GM23338 (cell line): ENCODE results near the gene AFAP1L2.

ENCODE experiments used
- CREB1 ChIP-seq: fragments of 250-450 bp; sonication (Bioruptor Pico); IDR thresholded peaks from 2 replicates; pipeline ENCODE4 v1.5.0; 2020; ENCODE audit warnings: low read depth, mild to moderate bottlenecking, moderate library complexity
- EZH2 ChIP-seq: fragments of 200-600 bp; sonication (generic); IDR thresholded peaks from one replicate; pipeline ENCODE4 v1.8.0; 2017; ENCODE audit warnings: antibody characterized with exemption, mild to moderate bottlenecking, low read depth; ENCODE audit not compliant: unreplicated experiment
- EZH2phosphoT487 ChIP-seq: fragments of 200-600 bp; sonication (generic); IDR thresholded peaks from one replicate; pipeline ENCODE4 v1.8.1; 2018; ENCODE audit warnings: antibody characterized with exemption; ENCODE audit not compliant: unreplicated experiment
- JUNB ChIP-seq: IDR thresholded peaks from one replicate; pipeline ENCODE4 v1.6.1; 2016; ENCODE audit warnings: antibody characterized with exemption; ENCODE audit not compliant: unreplicated experiment
- POLR2AphosphoS5 ChIP-seq: IDR thresholded peaks from 2 replicates; pipeline ENCODE4 v1.6.1; 2016; ENCODE audit warnings: antibody characterized with exemption, low read depth
- STAT1 ChIP-seq: IDR thresholded peaks from one replicate; pipeline ENCODE4 v1.6.1; 2016; ENCODE audit warnings: antibody characterized with exemption; ENCODE audit not compliant: unreplicated experiment
- ZNF114 ChIP-seq: fragments of 250-450 bp; sonication (Bioruptor Pico); IDR thresholded peaks from 2 replicates; pipeline ENCODE4 v1.5.0; 2020; ENCODE audit warnings: mild to moderate bottlenecking, moderate library complexity
- ZNF331 ChIP-seq: fragments of 250-450 bp; sonication (Bioruptor Pico); IDR thresholded peaks from 2 replicates; pipeline ENCODE4 v1.5.0; 2020; ENCODE audit warnings: low read depth, mild to moderate bottlenecking, moderate library complexity
- TF ChIP-seq, protein P1 (sequence below), 2 experiments: fragments of 200-600 bp in 1 of 2; sonication (generic) in 1 of 2; conservative IDR thresholded peaks; 2 replicates each; pipeline versions ENCODE4 v1.5.1 to v1.6.1; 2016 to 2017; ENCODE audit warnings: antibody characterized with exemption in 2 of 2, low read depth in 2 of 2, mild to moderate bottlenecking in 2 of 2, moderate library complexity in 1 of 2
- TF ChIP-seq, protein P2 (sequence below): IDR thresholded peaks from one replicate; pipeline ENCODE4 v1.6.1; 2018; ENCODE audit warnings: antibody characterized with exemption; ENCODE audit not compliant: unreplicated experiment
- TF ChIP-seq, protein P3 (sequence below): fragments of 250-450 bp; sonication (Bioruptor Pico); IDR thresholded peaks from 2 replicates; pipeline ENCODE4 v1.5.0; 2020; ENCODE audit warnings: mild to moderate bottlenecking, moderate library complexity
- TF ChIP-seq, protein P4 (sequence below): IDR thresholded peaks from 2 replicates; pipeline ENCODE4 v1.6.1; 2016; ENCODE audit warnings: antibody characterized with exemption

- TF ChIP-seq, protein P1, sequence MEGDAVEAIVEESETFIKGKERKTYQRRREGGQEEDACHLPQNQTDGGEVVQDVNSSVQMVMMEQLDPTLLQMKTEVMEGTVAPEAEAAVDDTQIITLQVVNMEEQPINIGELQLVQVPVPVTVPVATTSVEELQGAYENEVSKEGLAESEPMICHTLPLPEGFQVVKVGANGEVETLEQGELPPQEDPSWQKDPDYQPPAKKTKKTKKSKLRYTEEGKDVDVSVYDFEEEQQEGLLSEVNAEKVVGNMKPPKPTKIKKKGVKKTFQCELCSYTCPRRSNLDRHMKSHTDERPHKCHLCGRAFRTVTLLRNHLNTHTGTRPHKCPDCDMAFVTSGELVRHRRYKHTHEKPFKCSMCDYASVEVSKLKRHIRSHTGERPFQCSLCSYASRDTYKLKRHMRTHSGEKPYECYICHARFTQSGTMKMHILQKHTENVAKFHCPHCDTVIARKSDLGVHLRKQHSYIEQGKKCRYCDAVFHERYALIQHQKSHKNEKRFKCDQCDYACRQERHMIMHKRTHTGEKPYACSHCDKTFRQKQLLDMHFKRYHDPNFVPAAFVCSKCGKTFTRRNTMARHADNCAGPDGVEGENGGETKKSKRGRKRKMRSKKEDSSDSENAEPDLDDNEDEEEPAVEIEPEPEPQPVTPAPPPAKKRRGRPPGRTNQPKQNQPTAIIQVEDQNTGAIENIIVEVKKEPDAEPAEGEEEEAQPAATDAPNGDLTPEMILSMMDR (conservative IDR thresholded peaks at IDR 0.05; ENCODE audit: low read depth in 2 of 2): no peak
- TF ChIP-seq POLR2AphosphoS5: no peak
- TF ChIP-seq, protein P2, sequence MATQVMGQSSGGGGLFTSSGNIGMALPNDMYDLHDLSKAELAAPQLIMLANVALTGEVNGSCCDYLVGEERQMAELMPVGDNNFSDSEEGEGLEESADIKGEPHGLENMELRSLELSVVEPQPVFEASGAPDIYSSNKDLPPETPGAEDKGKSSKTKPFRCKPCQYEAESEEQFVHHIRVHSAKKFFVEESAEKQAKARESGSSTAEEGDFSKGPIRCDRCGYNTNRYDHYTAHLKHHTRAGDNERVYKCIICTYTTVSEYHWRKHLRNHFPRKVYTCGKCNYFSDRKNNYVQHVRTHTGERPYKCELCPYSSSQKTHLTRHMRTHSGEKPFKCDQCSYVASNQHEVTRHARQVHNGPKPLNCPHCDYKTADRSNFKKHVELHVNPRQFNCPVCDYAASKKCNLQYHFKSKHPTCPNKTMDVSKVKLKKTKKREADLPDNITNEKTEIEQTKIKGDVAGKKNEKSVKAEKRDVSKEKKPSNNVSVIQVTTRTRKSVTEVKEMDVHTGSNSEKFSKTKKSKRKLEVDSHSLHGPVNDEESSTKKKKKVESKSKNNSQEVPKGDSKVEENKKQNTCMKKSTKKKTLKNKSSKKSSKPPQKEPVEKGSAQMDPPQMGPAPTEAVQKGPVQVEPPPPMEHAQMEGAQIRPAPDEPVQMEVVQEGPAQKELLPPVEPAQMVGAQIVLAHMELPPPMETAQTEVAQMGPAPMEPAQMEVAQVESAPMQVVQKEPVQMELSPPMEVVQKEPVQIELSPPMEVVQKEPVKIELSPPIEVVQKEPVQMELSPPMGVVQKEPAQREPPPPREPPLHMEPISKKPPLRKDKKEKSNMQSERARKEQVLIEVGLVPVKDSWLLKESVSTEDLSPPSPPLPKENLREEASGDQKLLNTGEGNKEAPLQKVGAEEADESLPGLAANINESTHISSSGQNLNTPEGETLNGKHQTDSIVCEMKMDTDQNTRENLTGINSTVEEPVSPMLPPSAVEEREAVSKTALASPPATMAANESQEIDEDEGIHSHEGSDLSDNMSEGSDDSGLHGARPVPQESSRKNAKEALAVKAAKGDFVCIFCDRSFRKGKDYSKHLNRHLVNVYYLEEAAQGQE: no peak
- TF ChIP-seq, protein P3, sequence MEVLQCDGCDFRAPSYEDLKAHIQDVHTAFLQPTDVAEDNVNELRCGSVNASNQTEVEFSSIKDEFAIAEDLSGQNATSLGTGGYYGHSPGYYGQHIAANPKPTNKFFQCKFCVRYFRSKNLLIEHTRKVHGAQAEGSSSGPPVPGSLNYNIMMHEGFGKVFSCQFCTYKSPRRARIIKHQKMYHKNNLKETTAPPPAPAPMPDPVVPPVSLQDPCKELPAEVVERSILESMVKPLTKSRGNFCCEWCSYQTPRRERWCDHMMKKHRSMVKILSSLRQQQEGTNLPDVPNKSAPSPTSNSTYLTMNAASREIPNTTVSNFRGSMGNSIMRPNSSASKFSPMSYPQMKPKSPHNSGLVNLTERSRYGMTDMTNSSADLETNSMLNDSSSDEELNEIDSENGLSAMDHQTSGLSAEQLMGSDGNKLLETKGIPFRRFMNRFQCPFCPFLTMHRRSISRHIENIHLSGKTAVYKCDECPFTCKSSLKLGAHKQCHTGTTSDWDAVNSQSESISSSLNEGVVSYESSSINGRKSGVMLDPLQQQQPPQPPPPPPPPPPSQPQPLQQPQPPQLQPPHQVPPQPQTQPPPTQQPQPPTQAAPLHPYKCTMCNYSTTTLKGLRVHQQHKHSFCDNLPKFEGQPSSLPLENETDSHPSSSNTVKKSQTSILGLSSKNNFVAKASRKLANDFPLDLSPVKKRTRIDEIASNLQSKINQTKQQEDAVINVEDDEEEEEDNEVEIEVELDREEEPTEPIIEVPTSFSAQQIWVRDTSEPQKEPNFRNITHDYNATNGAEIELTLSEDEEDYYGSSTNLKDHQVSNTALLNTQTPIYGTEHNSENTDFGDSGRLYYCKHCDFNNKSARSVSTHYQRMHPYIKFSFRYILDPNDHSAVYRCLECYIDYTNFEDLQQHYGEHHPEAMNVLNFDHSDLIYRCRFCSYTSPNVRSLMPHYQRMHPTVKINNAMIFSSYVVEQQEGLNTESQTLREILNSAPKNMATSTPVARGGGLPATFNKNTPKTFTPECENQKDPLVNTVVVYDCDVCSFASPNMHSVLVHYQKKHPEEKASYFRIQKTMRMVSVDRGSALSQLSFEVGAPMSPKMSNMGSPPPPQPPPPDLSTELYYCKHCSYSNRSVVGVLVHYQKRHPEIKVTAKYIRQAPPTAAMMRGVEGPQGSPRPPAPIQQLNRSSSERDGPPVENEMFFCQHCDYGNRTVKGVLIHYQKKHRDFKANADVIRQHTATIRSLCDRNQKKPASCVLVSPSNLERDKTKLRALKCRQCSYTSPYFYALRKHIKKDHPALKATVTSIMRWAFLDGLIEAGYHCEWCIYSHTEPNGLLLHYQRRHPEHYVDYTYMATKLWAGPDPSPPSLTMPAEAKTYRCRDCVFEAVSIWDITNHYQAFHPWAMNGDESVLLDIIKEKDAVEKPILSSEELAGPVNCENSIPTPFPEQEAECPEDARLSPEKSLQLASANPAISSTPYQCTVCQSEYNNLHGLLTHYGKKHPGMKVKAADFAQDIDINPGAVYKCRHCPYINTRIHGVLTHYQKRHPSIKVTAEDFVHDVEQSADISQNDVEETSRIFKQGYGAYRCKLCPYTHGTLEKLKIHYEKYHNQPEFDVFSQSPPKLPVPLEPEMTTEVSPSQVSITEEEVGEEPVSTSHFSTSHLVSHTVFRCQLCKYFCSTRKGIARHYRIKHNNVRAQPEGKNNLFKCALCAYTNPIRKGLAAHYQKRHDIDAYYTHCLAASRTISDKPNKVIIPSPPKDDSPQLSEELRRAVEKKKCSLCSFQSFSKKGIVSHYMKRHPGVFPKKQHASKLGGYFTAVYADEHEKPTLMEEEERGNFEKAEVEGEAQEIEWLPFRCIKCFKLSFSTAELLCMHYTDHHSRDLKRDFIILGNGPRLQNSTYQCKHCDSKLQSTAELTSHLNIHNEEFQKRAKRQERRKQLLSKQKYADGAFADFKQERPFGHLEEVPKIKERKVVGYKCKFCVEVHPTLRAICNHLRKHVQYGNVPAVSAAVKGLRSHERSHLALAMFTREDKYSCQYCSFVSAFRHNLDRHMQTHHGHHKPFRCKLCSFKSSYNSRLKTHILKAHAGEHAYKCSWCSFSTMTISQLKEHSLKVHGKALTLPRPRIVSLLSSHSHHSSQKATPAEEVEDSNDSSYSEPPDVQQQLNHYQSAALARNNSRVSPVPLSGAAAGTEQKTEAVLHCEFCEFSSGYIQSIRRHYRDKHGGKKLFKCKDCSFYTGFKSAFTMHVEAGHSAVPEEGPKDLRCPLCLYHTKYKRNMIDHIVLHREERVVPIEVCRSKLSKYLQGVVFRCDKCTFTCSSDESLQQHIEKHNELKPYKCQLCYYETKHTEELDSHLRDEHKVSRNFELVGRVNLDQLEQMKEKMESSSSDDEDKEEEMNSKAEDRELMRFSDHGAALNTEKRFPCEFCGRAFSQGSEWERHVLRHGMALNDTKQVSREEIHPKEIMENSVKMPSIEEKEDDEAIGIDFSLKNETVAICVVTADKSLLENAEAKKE (CRISPR knock-in tag): no peak
- TF ChIP-seq EZH2phosphoT487: no peak
- no peak for TF ChIP-seq ZNF331 (CRISPR knock-in tag)
- TF ChIP-seq CREB1: no peak
- TF ChIP-seq EZH2: no peak
- no peak for TF ChIP-seq ZNF114 (CRISPR knock-in tag)
- TF ChIP-seq JUNB: no peak
- TF ChIP-seq STAT1: no peak
- TF ChIP-seq, protein P4, sequence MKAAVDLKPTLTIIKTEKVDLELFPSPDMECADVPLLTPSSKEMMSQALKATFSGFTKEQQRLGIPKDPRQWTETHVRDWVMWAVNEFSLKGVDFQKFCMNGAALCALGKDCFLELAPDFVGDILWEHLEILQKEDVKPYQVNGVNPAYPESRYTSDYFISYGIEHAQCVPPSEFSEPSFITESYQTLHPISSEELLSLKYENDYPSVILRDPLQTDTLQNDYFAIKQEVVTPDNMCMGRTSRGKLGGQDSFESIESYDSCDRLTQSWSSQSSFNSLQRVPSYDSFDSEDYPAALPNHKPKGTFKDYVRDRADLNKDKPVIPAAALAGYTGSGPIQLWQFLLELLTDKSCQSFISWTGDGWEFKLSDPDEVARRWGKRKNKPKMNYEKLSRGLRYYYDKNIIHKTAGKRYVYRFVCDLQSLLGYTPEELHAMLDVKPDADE: no peak
Measured at GRCh38 chr10:114420811-114421485, 16.6 kb upstream of the AFAP1L2 start.
